MCF 10A (cell line): ENCODE data around the gene POM121L2. TPM values are rescaled to one million over a fixed set of nuclear protein-coding genes. Genes with fewer than 3 reads are reported as not detected.

Source experiments
- BruUV-seq: library from RNA; stranded (reverse); fragments of 400-500 nt; replicated peaks from 2 replicates; lab custom pipeline; 2021; lab: Mats Ljungman, UMichigan
- CTCF ChIA-PET: fragments of 300-600 bp; sonication (Branson Sonifier 250); formaldehyde crosslinking; extraction: SDS; loops from one replicate; lab custom pipeline; 2021; ENCODE audit warnings: antibody characterized with exemption, inconsistent platforms; lab: Yijun Ruan, JAX
- POLR2A ChIA-PET: fragments of 300-600, 350-650 bp; sonication (Branson Sonifier 250); formaldehyde crosslinking; extraction: SDS; loops from one replicate; lab custom pipeline; 2020; ENCODE audit warnings: antibody characterized with exemption, inconsistent platforms; lab: Yijun Ruan, JAX
- DNase-seq: peaks from one replicate; pipeline ENCODE4 v3.0.0-alpha.2; 2018; ENCODE audit not compliant: unreplicated experiment
- H3K27ac Mint-ChIP-seq: one replicate; pipeline ENCODE4 v1.8.0; 2022; ENCODE audit warnings: mild to moderate bottlenecking, low read depth, mixed read lengths; ENCODE audit not compliant: unreplicated experiment
- H3K27me3 Mint-ChIP-seq: one replicate; pipeline ENCODE4 v1.8.0; 2022; ENCODE audit warnings: mixed read lengths; ENCODE audit not compliant: insufficient read depth, unreplicated experiment
- H3K36me3 Mint-ChIP-seq: one replicate; pipeline ENCODE4 v1.8.0; 2022; ENCODE audit warnings: mild to moderate bottlenecking, moderate library complexity, mixed read lengths; ENCODE audit not compliant: insufficient read depth, unreplicated experiment
- H3K4me1 Mint-ChIP-seq: one replicate; pipeline ENCODE4 v1.8.0; 2022; ENCODE audit warnings: mixed read lengths; ENCODE audit not compliant: insufficient read depth, unreplicated experiment
- H3K4me3 Mint-ChIP-seq: one replicate; pipeline ENCODE4 v1.8.0; 2022; ENCODE audit warnings: mild to moderate bottlenecking, moderate library complexity, mixed read lengths; ENCODE audit not compliant: unreplicated experiment
- H3K9me3 Mint-ChIP-seq: one replicate; pipeline ENCODE4 v1.8.0; 2022; ENCODE audit warnings: mixed read lengths; ENCODE audit not compliant: unreplicated experiment
- CTCF ChIP-seq: fragments of 200-600 bp; IDR thresholded peaks from one replicate; pipeline ENCODE4 v1.8.0; 2022; ENCODE audit warnings: antibody characterized with exemption, mild to moderate bottlenecking; ENCODE audit not compliant: unreplicated experiment
- intact Hi-C: fragments of 100-400 bp; cut with micrococcal nuclease; formaldehyde crosslinking; loops from 2 replicates; pipeline ENCODE4 v1.14.1; 2022
- total RNA-seq: library from RNA; stranded (reverse); gene quantifications from 2 replicates; pipeline ENCODE4 v1.2.3, GENCODE V29; 2022

POM121L2 gene
- total RNA-seq, 1 experiment from 2014 or later, result not detected

DNA sequence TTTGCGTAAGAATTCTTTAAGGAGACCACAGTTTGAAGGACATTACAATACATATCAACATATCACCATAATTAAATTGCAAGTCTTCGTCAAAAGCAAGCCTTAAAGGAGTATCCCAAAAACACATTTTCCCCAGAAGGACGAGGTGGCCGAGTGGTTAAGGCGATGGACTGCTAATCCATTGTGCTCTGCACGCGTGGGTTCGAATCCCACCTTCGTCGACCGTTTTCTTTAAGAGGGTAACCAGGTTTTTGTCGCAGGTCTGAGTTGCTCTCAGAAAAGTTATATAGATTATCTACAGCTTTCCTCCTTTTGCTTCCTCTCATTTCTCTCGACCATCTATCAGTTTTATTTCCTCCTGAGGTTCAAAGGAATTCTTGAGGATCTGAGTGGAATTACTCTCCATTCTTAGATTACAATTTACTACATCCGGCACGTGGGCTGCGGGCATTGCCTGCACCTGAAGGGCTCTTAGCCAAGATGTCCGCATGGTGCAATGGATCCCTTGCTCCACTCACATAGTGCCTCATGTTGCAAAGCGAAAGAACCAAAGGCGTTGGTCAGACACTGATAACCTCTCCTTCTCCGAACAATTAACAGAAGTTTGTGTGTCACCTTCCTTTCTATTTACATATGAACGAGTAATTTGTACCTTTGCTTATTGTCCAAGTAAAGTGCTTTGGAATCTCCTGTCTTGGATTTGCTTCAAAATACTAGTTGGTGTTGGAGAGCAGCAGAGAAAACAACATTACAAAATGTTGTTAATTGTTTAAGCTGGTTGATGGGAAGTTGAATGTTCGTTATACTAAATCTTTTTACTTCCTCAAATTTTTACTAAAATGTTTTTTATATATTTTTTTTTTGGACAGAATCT, 14.0 kb downstream of the POM121L2 start:
- Mint-ChIP-seq H3K4me3 (peak overlapping the region; percentile 83), H3K27ac (no peak overlapping the region), H3K36me3 (peaks cover 15% of the 10 kb centered on the region), H3K4me1 (peaks cover 28% of the 10 kb centered on the region), H3K27me3 (no peaks in the 10 kb centered on the region), H3K9me3 (no peaks in the 10 kb centered on the region)
- no TSS peak for BruUV-seq
- TF ChIP-seq CTCF, result no peak
- DNase-seq, result peak; percentile 59
- CTCF ChIA-PET, result interaction anchor here (0.7 kb wide), 1 partner anchor 333 kb away, joined by 3 read pairs; no protein-coding TSS in a partner anchor
- POLR2A ChIA-PET, result interaction anchor here (0.8 to 1.7 kb wide), 4 partner anchors 9 to 110 kb away, joined by 3 to 4 read pairs (median 3); no protein-coding TSS in a partner anchor
- intact Hi-C loops, result loop anchor here (2.0 to 5.0 kb wide), 6 partner anchors 47 to 454 kb away; partner anchors contain the start of gene ZNF184

- no peak for TF ChIP-seq CTCF
- CTCF ChIA-PET, result interaction anchor here (0.6 kb wide), 2 partner anchors 38 to 199 kb away, joined by 3 read pairs; no protein-coding TSS in a partner anchor
- Mint-ChIP-seq H3K27me3 (no peaks in the 10 kb centered on the region), H3K4me3 (peak overlapping the region; percentile 83), H3K9me3 (no peaks in the 10 kb centered on the region), H3K27ac (no peak overlapping the region), H3K36me3 (peaks cover 15% of the 10 kb centered on the region), H3K4me1 (peaks cover 28% of the 10 kb centered on the region)
- POLR2A ChIA-PET, result interaction anchor here (1.4 to 1.7 kb wide), 2 partner anchors 9 to 109 kb away, joined by 3 to 4 read pairs; no protein-coding TSS in a partner anchor
- intact Hi-C loops, result loop anchor here (2.0 to 5.0 kb wide), 6 partner anchors 47 to 455 kb away; partner anchors contain the start of gene ZNF184
- no peak for DNase-seq
- no TSS peak for BruUV-seq
Measured at GRCh38 chr6:27297484-27297856, 14.6 kb downstream of the POM121L2 start.

- Mint-ChIP-seq H3K9me3 (no peaks in the 10 kb centered on the region), H3K4me3 (peak overlapping the region; percentile 83), H3K27me3 (no peaks in the 10 kb centered on the region), H3K4me1 (peaks cover 28% of the 10 kb centered on the region), H3K27ac (no peak overlapping the region), H3K36me3 (peaks cover 15% of the 10 kb centered on the region)
- peak; percentile 70 for DNase-seq
- ChIA-PET POLR2A (interaction anchor here (0.5 to 3.6 kb wide), 33 partner anchors 8 to 1279 kb away, joined by 3 to 29 read pairs (median 4); partner anchors contain the start of genes ZNF184 and ZNF391), CTCF (interaction anchor here (0.5 to 1.9 kb wide), 8 partner anchors 15 to 477 kb away, joined by 3 to 7 read pairs (median 4); no protein-coding TSS in a partner anchor)
- no peak for TF ChIP-seq CTCF
- no TSS peak for BruUV-seq
- intact Hi-C loops, result loop anchor here (2.0 to 5.0 kb wide), 6 partner anchors 45 to 456 kb away; partner anchors contain the start of gene ZNF184
Measured at GRCh38 chr6:27296106-27296783, 15.8 kb downstream of the POM121L2 start.
